SU-DHL-6 (cell line): ENCODE data around the gene DPYSL4.

Source experiments
- H2AFZ ChIP-seq: fragments of 200-600 bp; sonication (generic); 2 replicates; pipeline ENCODE4 v1.6.1; 2014; ENCODE audit warnings: low read depth, mild to moderate bottlenecking, moderate library complexity, mixed read lengths, antibody characterized with exemption, low read length; ENCODE audit not compliant: severe bottlenecking
- H3F3A ChIP-seq: fragments of 200-600 bp; shearing (Covaris generic); 2 replicates; pipeline ENCODE4 v1.6.0; 2016; ENCODE audit warnings: antibody characterized with exemption, mild to moderate bottlenecking; ENCODE audit not compliant: insufficient read depth
- H3K27ac ChIP-seq: fragments of 200-600 bp; sonication (generic); 2 replicates; pipeline ENCODE4 v1.5.1; 2016; ENCODE audit warnings: low read depth, mild to moderate bottlenecking, low read length, moderate library complexity, mixed read lengths
- H3K27me3 ChIP-seq: fragments of 200-600 bp; sonication (generic), shearing (Covaris generic); 2 replicates; pipeline ENCODE4 v1.6.0; 2014; ENCODE audit warnings: mild to moderate bottlenecking, low read length
- H3K36me3 ChIP-seq: fragments of 200-600 bp; sonication (generic); 2 replicates; pipeline ENCODE4 v1.6.1; 2014; ENCODE audit warnings: mild to moderate bottlenecking, low read length, mixed read lengths
- H3K4me2 ChIP-seq: fragments of 300-600, 200-600 bp; shearing (Covaris generic), sonication (generic); 2 replicates; pipeline ENCODE4 v1.6.0; 2014; ENCODE audit warnings: low read length, low read depth, mild to moderate bottlenecking; ENCODE audit not compliant: poor library complexity, severe bottlenecking
- H3K4me3 ChIP-seq: fragments of 200-600 bp; sonication (generic); 2 replicates; pipeline ENCODE4 v1.5.1; 2014; ENCODE audit warnings: antibody characterized with exemption, low read length, mild to moderate bottlenecking, mixed read lengths; ENCODE audit not compliant: insufficient read depth, poor library complexity, severe bottlenecking
- H3K79me2 ChIP-seq: fragments of 200-600 bp; sonication (generic); 2 replicates; pipeline ENCODE4 v1.6.1; 2014; ENCODE audit warnings: mild to moderate bottlenecking, low read length, moderate library complexity; ENCODE audit not compliant: insufficient read depth
- H3K9ac ChIP-seq: fragments of 200-600 bp; sonication (generic); 2 replicates; pipeline ENCODE4 v1.7.0; 2014; ENCODE audit warnings: mild to moderate bottlenecking, low read length
- H3K9me2 ChIP-seq: fragments of 200-600 bp; sonication (generic); replicated peaks from 2 replicates; pipeline ENCODE4 v1.6.1; 2014; ENCODE audit warnings: low read length; ENCODE audit not compliant: insufficient read depth
- H3K9me3 ChIP-seq: fragments of 200-600 bp; sonication (generic); 2 replicates; pipeline ENCODE4 v1.6.1; 2014; ENCODE audit warnings: low read length, mixed read lengths; ENCODE audit not compliant: insufficient read depth
- H4K20me1 ChIP-seq: fragments of 200-600 bp; sonication (generic); 2 replicates; pipeline ENCODE4 v1.6.1; 2014; ENCODE audit warnings: low read depth, mild to moderate bottlenecking, antibody characterized with exemption, low read length, moderate library complexity, mixed read lengths
- CTCF ChIP-seq: fragments of 200-600 bp; sonication (generic); IDR thresholded peaks from one replicate; pipeline ENCODE4 v1.5.1; 2017; ENCODE audit warnings: antibody characterized with exemption, mild to moderate bottlenecking, low read length, moderate library complexity; ENCODE audit not compliant: insufficient read depth, poor library complexity, severe bottlenecking
- EZH2phosphoT487 ChIP-seq: fragments of 200-600 bp; sonication (generic), shearing (Covaris generic); conservative IDR thresholded peaks from 2 replicates; pipeline ENCODE4 v1.6.1; 2018; ENCODE audit warnings: mild to moderate bottlenecking, antibody characterized with exemption, low read length, moderate library complexity, mixed read lengths

The DPYSL4 gene

GRCh38 chr10:132229834-132230556 is 43.2 kb downstream of the DPYSL4 start:
- Histone ChIP-seq H3K4me3 (no peak overlapping the region), H2AFZ (no peak overlapping the region), H3K9me3 (no peaks in the 10 kb centered on the region), H3K4me2 (no peak overlapping the region), H3K27me3 (no peaks in the 10 kb centered on the region), H3K9ac (no peak overlapping the region), H3K36me3 (no peaks in the 10 kb centered on the region), H3K9me2 (no peaks in the 10 kb centered on the region), H4K20me1 (no peaks in the 10 kb centered on the region), H3F3A (no peaks in the 10 kb centered on the region), H3K79me2 (no peaks in the 10 kb centered on the region), H3K27ac (no peak overlapping the region)
- no peak for TF ChIP-seq EZH2phosphoT487

DNA sequence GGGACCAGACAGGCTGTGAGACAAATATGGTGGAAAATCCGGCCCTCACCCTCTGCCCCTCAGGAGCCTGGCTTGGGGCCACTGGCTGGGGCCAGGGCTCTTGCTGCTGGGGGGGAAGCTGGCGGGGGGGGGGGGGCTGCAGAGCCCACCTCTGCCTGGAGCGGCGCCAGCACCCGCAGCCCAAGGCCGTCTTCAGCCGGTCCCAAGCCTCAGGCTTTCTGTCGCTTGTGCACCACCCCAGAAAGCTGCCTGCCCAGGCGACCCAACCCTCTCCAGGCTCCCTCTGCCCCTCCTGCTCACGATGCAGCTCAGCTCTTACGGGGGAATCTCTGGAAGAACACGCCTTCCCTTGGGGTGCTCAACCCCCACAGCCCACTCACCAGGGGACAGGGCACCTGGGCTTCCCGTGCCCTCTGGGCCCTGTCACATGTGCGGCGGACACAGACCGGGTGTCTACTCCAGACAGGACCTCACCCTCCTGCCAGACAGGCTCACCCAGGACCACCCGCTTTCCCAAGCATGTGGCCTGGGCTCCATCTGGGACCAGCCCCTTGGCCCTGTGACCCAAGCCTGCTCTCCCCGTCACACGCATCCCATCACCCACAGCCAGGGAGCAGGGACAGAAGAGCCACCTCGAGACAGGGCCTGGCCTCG is 43.9 kb downstream of the DPYSL4 start:
- H3K9ac ChIP-seq: no peak overlapping the region
- no peaks in the 10 kb centered on the region for H3K9me2 ChIP-seq
- no peaks in the 10 kb centered on the region for H3K79me2 ChIP-seq
- H3F3A ChIP-seq: no peaks in the 10 kb centered on the region
- H3K36me3 ChIP-seq: no peaks in the 10 kb centered on the region
- no peak overlapping the region for H3K4me3 ChIP-seq
- no peaks in the 10 kb centered on the region for H3K27me3 ChIP-seq
- no peak overlapping the region for H2AFZ ChIP-seq
- no peak overlapping the region for H3K4me2 ChIP-seq
- H4K20me1 ChIP-seq: no peaks in the 10 kb centered on the region
- H3K27ac ChIP-seq: no peak overlapping the region
- TF ChIP-seq CTCF: no peak
- no peak for TF ChIP-seq EZH2phosphoT487
- no peaks in the 10 kb centered on the region for H3K9me3 ChIP-seq

DNA sequence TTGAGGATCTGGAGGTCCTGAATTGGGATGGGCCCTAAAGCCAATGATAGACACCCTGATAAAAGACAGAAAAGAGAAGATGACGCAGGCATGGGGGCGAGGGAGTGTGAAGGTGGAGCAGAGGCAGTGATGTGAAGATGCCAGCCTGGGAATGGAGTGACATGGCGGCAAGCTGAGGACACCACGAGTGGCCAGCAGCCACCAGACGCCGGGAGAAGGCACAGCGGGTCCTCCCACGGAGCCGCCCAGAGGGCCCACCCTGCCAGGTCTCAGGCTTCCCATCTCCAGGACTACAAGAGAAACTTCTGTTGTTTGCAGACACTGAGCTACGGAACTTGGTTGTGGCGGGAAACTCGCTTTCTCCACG is 44.9 kb downstream of the DPYSL4 start:
- Histone ChIP-seq H3K27me3 (no peaks in the 10 kb centered on the region), H3K9me3 (no peaks in the 10 kb centered on the region), H3K9ac (no peak overlapping the region), H3K36me3 (no peaks in the 10 kb centered on the region), H3K79me2 (no peaks in the 10 kb centered on the region), H2AFZ (no peak overlapping the region), H3F3A (no peaks in the 10 kb centered on the region), H4K20me1 (no peaks in the 10 kb centered on the region), H3K27ac (no peak overlapping the region), H3K4me3 (no peak overlapping the region), H3K9me2 (no peaks in the 10 kb centered on the region), H3K4me2 (no peak overlapping the region)
- TF ChIP-seq CTCF (no peak), EZH2phosphoT487 (no peak)
